Measurements from ENCODE around the gene ABHD4.

The ABHD4 gene

GRCh38 chr14:22569106-22569736 lies 28.9 kb upstream of the ABHD4 start:
- POLR2A ChIA-PET (ENCODE audit: low non-redundant PET): no interaction called here
- CTCF ChIA-PET: interaction anchor here (0.5 to 4.0 kb wide), 8 partner anchors 9 to 358 kb away, joined by 3 to 44 read pairs (median 6); no protein-coding TSS in a partner anchor
- DNase-seq (ENCODE audit: low spot score): no peak
- TF ChIP-seq CTCF (conservative IDR thresholded peaks at IDR 0.05; ENCODE audit: low read depth): no peak
- no peak overlapping the region for H3K27ac ChIP-seq

- POLR2A ChIA-PET (ENCODE audit: low non-redundant PET): no interaction called here
Observed at GRCh38 chr14:22569737-22570131, 28.4 kb upstream of the ABHD4 start.

GRCh38 chr14:22570132-22570949 lies 27.8 kb upstream of the ABHD4 start:
- TF ChIP-seq CTCF (conservative IDR thresholded peaks at IDR 0.05; ENCODE audit: low read depth): peak; percentile 76
- ChIA-PET POLR2A (ENCODE audit: low non-redundant PET) (interaction anchor here (0.6 kb wide), 2 partner anchors 19 to 72 kb away, joined by 3 to 4 read pairs; no protein-coding TSS in a partner anchor), CTCF (interaction anchor here (0.6 to 4.0 kb wide), 36 partner anchors 9 to 357 kb away, joined by 3 to 44 read pairs (median 4); partner anchors contain the start of gene DAD1)
- peak; percentile 64 for DNase-seq (ENCODE audit: low spot score)
- peak overlapping the region; percentile 64 for H3K27ac ChIP-seq

More at GRCh38 chr14:22569737-22570131, 28.4 kb upstream of the ABHD4 start:
- H3K27ac ChIP-seq: no peak overlapping the region
- no peak for DNase-seq (ENCODE audit: low spot score)
- CTCF ChIA-PET: interaction anchor here (0.5 to 4.0 kb wide), 28 partner anchors 10 to 357 kb away, joined by 3 to 44 read pairs (median 4); no protein-coding TSS in a partner anchor
- no peak for TF ChIP-seq CTCF (conservative IDR thresholded peaks at IDR 0.05; ENCODE audit: low read depth)

- DNase-seq (ENCODE audit: low spot score): peak; percentile 32
- ChIA-PET POLR2A (ENCODE audit: low non-redundant PET) (no interaction called here), CTCF (interaction anchor here (1.4 to 4.0 kb wide), 3 partner anchors 16 to 328 kb away, joined by 6 to 44 read pairs (median 13); no protein-coding TSS in a partner anchor)
- no peak for TF ChIP-seq CTCF (conservative IDR thresholded peaks at IDR 0.05; ENCODE audit: low read depth)
- no peak overlapping the region for H3K27ac ChIP-seq
Observed at GRCh38 chr14:22572562-22573058, 25.5 kb upstream of the ABHD4 start.

- CTCF ChIA-PET: interaction anchor here (0.7 to 1.8 kb wide), 3 partner anchors 17 to 362 kb away, joined by 3 to 13 read pairs (median 4); no protein-coding TSS in a partner anchor
- H3K27ac ChIP-seq: no peak overlapping the region
- POLR2A ChIA-PET (ENCODE audit: low non-redundant PET): no interaction called here
- DNase-seq (ENCODE audit: low spot score): no peak
- no peak for TF ChIP-seq CTCF (conservative IDR thresholded peaks at IDR 0.05; ENCODE audit: low read depth)
Observed at GRCh38 chr14:22573804-22574203, 24.3 kb upstream of the ABHD4 start.

- no peak for DNase-seq (ENCODE audit: low spot score)
- CTCF ChIA-PET: no interaction called here
- POLR2A ChIA-PET (ENCODE audit: low non-redundant PET): no interaction called here
- no peak for TF ChIP-seq CTCF (conservative IDR thresholded peaks at IDR 0.05; ENCODE audit: low read depth)
- H3K27ac ChIP-seq: no peak overlapping the region
Observed at GRCh38 chr14:22577334-22577908, 20.7 kb upstream of the ABHD4 start.

Data from RWPE1 (cell line).